ENCODE data around the gene CAMK2B.

- TF ChIP-seq POLR2AphosphoS5 (IDR thresholded peaks at IDR 0.05; ENCODE audit: low read depth, low read length) (no peak), POLR2A (IDR thresholded peaks at IDR 0.05; ENCODE audit: low read depth, low read length) (no peak)
Observed at GRCh38 chr7:44277851-44278250, 47.5 kb downstream of the CAMK2B start.
